ENCODE results near the gene KCNT2. TPM values are rescaled to one million over a fixed set of nuclear protein-coding genes. Genes with fewer than 3 reads are reported as not detected.

The KCNT2 gene
- total RNA-seq, 1 experiment from 2014 or later: 0.41 TPM

DNA sequence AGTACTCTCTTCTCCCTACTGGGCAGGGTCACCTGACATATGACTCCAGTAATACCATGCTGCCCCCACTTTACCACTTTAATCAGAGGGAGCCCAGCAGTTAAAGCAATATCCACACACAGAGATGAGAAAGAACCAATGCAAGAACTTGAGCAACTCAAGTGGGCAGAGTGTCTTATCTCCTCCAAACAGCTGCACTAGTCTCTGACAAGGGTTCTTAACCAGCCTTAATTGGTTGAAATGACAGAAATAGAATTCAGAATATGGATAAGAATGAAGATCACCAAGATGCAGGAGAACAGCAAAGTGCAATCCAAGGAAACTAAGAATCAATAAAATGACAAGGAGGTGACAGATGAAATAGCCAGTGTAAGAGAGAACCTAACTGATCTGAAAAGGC is 91.0 kb downstream of the KCNT2 start:
- in situ Hi-C loops (cut with HindIII; ENCODE audit: low pct_unique_long_range_greater_than_20kb, low sequenced_read_pairs) (no loop called here), intact Hi-C loops (cut with micrococcal nuclease; ENCODE audit: unreplicated experiment) (no loop called here)
- Histone ChIP-seq H3K36me3 (ENCODE audit: control insufficient read depth, insufficient read depth, low read length) (no peaks in the 10 kb centered on the region), H3K27me3 (ENCODE audit: control insufficient read depth, insufficient read depth, low read length) (no peaks in the 10 kb centered on the region), H3K9me3 (ENCODE audit: control insufficient read depth, insufficient read depth, low read depth, low read length) (no peaks in the 10 kb centered on the region), H3K4me3 (ENCODE audit: low read depth in 2 of 2, low read length in 2 of 2) (no peak overlapping the region), H3K4me1 (ENCODE audit: control insufficient read depth, insufficient read depth, low read length) (no peaks in the 10 kb centered on the region), H3K27ac (ENCODE audit: low read length) (no peak overlapping the region)
- TF ChIP-seq, protein P1, sequence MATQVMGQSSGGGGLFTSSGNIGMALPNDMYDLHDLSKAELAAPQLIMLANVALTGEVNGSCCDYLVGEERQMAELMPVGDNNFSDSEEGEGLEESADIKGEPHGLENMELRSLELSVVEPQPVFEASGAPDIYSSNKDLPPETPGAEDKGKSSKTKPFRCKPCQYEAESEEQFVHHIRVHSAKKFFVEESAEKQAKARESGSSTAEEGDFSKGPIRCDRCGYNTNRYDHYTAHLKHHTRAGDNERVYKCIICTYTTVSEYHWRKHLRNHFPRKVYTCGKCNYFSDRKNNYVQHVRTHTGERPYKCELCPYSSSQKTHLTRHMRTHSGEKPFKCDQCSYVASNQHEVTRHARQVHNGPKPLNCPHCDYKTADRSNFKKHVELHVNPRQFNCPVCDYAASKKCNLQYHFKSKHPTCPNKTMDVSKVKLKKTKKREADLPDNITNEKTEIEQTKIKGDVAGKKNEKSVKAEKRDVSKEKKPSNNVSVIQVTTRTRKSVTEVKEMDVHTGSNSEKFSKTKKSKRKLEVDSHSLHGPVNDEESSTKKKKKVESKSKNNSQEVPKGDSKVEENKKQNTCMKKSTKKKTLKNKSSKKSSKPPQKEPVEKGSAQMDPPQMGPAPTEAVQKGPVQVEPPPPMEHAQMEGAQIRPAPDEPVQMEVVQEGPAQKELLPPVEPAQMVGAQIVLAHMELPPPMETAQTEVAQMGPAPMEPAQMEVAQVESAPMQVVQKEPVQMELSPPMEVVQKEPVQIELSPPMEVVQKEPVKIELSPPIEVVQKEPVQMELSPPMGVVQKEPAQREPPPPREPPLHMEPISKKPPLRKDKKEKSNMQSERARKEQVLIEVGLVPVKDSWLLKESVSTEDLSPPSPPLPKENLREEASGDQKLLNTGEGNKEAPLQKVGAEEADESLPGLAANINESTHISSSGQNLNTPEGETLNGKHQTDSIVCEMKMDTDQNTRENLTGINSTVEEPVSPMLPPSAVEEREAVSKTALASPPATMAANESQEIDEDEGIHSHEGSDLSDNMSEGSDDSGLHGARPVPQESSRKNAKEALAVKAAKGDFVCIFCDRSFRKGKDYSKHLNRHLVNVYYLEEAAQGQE (IDR thresholded peaks at IDR 0.05; ENCODE audit: insufficient read depth in 1 of 2, low read depth in 2 of 2, low read length in 1 of 2): no peak
- TF ChIP-seq POLR2AphosphoS5 (IDR thresholded peaks at IDR 0.05; ENCODE audit: low read depth, low read length) (no peak), SIN3A (IDR thresholded peaks at IDR 0.05; ENCODE audit: borderline replicate concordance, insufficient read depth, low read depth, low read length) (no peak), TCF7L2 (IDR thresholded peaks at IDR 0.05; ENCODE audit: low read depth, low read length) (no peak)
- TF ChIP-seq, protein P2, sequence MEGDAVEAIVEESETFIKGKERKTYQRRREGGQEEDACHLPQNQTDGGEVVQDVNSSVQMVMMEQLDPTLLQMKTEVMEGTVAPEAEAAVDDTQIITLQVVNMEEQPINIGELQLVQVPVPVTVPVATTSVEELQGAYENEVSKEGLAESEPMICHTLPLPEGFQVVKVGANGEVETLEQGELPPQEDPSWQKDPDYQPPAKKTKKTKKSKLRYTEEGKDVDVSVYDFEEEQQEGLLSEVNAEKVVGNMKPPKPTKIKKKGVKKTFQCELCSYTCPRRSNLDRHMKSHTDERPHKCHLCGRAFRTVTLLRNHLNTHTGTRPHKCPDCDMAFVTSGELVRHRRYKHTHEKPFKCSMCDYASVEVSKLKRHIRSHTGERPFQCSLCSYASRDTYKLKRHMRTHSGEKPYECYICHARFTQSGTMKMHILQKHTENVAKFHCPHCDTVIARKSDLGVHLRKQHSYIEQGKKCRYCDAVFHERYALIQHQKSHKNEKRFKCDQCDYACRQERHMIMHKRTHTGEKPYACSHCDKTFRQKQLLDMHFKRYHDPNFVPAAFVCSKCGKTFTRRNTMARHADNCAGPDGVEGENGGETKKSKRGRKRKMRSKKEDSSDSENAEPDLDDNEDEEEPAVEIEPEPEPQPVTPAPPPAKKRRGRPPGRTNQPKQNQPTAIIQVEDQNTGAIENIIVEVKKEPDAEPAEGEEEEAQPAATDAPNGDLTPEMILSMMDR (IDR thresholded peaks at IDR 0.05): no peak
- ATAC-seq: no peak
- ChIA-PET CTCF (no interaction called here), POLR2A (no interaction called here)
- BruUV-seq (replicated peaks): no TSS peak
- no peak for DNase-seq (ENCODE audit: low read depth, low spot score)

DNA sequence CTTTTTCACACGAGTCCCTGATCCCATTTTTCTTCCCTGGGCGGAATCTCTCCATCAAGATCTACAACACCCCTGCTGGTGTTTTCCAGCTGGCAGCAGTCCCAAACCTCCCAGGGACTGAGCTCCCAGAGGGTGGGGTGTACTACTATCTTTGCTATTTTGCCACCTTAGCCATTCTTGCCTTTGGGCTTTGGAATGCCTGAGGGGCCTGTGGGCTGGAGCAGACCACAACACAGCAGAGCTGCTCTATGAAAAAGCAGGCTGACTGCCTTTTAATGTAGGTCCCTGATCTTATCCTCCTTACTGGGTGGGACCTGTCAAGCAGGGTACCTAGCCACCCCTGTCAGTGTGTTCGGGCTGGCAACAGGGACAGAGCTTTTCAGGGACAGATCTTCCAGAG is 91.9 kb downstream of the KCNT2 start:
- no peak for ATAC-seq
- no TSS peak for BruUV-seq (replicated peaks)

More for the DNA sequence above, 91.9 kb downstream of the KCNT2 start:
- no peaks in the 10 kb centered on the region for H3K9me3 ChIP-seq (ENCODE audit: control insufficient read depth, insufficient read depth, low read depth, low read length)
- DNase-seq (ENCODE audit: low read depth, low spot score): no peak
- H3K27ac ChIP-seq (ENCODE audit: low read length): no peak overlapping the region
- no peaks in the 10 kb centered on the region for H3K4me1 ChIP-seq (ENCODE audit: control insufficient read depth, insufficient read depth, low read length)
- H3K36me3 ChIP-seq (ENCODE audit: control insufficient read depth, insufficient read depth, low read length): no peaks in the 10 kb centered on the region
- intact Hi-C loops (cut with micrococcal nuclease; ENCODE audit: unreplicated experiment): no loop called here
- TF ChIP-seq, protein P2 (IDR thresholded peaks at IDR 0.05): no peak
- TF ChIP-seq POLR2AphosphoS5 (IDR thresholded peaks at IDR 0.05; ENCODE audit: low read depth, low read length) (no peak), SIN3A (IDR thresholded peaks at IDR 0.05; ENCODE audit: borderline replicate concordance, insufficient read depth, low read depth, low read length) (no peak)
- TF ChIP-seq, protein P1 (IDR thresholded peaks at IDR 0.05; ENCODE audit: insufficient read depth in 1 of 2, low read depth in 2 of 2, low read length in 1 of 2): no peak
- in situ Hi-C loops (cut with HindIII; ENCODE audit: low pct_unique_long_range_greater_than_20kb, low sequenced_read_pairs): no loop called here
- H3K4me3 ChIP-seq (ENCODE audit: low read depth in 2 of 2, low read length in 2 of 2): no peak overlapping the region
- POLR2A ChIA-PET: no interaction called here
- CTCF ChIA-PET: no interaction called here
- H3K27me3 ChIP-seq (ENCODE audit: control insufficient read depth, insufficient read depth, low read length): no peaks in the 10 kb centered on the region
